HT1080 (cell line): Measurements from ENCODE around the gene SENP1. TPM values are rescaled to one million over a fixed set of nuclear protein-coding genes. Genes with fewer than 3 reads are reported as not detected.

Source experiments
- DNase-seq: peaks from one replicate; pipeline ENCODE4 v3.0.0-alpha.2; 2015; ENCODE audit warnings: low read depth
- total RNA-seq: library from RNA; depleted of rRNA; stranded (reverse); fragments of >200 nt; shearing (Covaris generic); gene quantifications from 2 replicates; pipeline ENCODE4 v1.2.3, GENCODE V29; 2014

The SENP1 gene
- total RNA-seq, 1 experiment from 2014 or later: 27.5 TPM

DNA sequence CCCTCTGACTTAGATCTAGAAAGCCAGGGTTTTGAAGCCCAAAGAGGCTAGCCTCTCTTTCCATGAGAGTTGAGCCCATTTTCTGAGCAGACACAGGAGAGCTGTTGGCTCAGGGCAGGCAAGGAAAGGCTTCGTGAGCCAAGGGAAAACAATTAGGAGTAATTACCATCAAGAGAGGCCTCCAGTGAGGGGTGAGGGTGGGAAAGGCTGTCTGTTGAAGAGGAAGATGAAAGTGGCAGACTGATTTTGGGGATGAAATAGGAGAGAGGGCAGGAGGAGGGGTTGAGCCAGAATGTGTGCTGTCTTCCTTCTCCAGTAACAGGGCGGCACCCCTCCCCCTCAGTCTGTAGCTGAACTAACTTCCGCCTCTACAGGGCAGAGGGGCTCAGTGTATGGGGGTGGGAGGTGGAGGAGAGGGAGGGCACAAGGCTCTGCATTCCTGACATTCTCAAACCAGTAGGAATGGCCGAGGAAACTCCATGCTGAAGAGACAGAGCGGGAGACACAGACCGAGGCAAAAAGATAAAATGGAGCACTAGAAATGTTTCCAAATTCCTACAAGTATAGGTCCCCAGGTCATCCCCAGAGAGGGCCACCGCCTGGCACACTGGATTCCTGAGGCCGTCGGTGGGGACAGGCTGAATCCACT is 68.5 kb downstream of the SENP1 start:
- no peak for DNase-seq

DNA sequence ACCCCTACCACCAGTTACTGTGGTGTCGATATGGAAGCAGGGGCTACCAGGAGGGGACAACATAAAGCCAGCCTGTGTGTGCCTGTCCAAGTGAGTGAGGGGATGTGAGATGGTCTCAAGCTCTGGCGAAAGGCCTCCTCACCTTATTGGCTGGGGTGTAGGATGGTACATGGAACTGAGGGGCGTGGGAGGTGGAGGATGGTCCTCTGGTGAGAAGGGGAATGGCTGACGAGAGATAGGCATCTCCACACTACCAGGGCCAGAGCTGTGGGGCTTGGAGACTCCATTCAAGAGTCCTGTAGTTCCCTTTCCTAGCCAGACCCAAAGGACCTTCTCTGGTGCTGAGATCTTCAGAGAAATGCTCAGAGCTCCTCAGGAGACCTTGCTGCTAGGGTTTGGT is 69.1 kb downstream of the SENP1 start:
- no peak for DNase-seq

DNA sequence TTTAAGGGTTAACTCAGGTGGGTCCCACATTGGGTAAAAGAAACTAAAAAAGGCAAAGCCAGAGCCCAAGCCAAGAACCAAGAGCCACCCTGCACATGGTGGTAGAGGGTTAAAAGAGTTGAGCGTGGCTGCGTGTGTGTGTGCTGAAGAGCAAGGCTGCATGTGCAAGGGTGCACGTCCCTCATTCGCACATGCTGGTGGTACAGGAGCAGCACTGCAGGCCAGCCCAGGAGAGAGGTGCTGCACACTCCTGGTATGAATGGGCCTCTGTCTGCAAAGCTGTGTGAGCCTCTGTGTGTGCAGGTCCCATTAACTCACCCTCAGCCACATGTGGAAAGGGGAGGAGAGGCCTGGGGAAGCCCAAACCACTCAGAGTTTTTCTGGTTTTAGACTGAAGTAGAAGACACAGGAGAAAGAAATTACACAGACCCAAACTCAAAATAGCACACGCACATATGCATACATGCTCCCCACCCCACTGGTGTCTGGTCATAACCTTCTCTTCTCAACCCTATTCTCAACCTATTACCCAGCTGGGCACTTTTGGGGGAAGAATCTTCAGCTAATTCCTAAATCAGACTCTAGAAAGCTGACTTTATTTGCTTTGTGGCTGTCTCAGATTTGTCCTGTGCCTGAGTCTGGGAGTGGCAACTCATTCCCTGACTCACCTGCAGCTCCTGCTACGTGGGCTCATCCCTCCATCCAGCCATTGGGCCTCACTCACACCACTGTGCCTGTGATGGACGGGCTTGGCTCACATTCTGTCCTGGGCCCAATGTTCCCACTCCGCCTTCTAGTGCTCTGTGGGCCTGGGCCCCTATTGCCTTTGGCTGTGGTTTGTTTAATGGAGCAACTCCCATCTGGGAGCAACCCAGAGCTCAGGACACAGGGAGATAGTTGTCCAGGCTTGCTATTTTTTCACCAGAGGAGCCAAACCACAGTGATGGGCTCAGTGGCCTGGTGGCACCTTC is 70.8 kb downstream of the SENP1 start:
- no peak for DNase-seq

DNA sequence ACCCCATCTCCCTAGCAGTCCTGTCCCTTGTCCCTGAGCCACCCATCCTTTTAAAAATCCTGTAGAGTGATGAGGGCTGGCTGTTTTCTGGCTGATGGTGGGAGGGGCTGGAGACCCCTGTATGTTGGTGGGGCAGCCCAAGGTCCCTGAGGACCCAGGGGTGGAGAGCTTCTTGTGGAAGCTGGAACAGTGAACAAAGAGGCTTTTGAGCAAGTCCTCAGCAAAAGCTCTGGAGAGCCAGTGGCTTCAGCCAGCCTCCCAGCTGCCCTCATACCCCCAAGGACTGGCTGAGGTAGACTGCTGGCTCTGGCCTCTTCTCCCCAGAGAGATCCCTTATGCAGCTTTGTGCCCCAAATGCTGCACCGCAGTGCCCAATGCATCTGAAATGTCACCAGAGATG is 72.4 kb downstream of the SENP1 start:
- DNase-seq: no peak

DNA sequence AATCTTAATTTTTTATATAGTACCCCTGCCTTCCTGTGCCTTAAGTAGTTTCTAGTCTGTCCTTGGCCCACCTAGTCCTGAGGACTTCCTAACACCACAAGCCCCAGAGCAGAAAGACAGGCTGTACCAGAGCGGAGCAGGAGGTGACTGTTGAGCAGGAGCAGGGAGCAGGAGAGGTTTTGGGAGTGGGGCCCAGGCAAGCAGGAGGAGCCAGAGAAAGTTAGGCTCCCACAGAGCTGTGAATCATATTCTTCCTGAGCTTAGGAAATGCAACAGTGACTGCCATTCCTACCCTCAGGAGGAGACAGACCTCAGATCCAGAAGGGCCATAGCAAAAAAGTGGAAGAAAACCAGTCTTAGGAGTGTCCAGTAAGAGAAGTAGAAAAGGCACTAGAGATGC is 73.3 kb downstream of the SENP1 start:
- no peak for DNase-seq

DNA sequence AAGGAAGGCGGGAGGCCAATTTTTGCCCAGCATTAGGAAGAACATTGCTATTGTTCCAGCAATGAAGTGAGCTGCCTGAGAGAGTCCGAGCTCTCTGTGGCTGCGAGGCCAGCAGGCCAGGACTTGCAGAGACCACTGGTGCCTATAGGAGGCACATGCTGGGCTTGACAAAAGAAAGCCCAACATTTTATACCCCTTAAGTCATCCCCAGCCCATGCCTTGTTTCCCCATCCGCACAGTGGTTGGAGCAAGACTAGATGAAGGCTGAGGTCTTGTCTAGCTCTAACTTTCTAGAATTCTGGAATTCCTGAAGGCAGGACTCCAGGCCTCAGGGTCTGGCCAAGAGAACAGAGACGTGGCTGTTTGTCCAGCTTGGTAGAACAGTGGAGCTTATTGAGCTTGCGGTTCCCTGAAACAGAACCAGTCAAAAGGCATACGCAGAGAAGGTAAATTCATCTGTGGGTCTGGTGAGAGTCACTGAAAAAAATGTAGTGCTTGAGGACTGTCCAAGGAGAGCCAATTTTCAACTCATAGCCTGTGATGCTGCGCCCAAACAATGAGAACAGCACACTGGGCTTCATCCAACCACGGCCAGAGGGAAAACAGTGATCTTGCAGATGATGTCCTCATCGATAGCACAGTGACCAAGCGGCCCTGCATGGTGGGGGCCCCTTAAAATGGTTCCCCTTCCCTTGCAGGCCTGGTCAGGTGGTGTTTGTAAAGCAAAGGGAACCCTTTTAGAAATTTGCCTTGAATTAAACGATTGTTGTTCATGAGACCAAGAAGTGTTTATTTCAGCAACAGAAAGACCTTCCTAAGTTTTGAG is 74.5 kb downstream of the SENP1 start:
- DNase-seq: no peak

DNA sequence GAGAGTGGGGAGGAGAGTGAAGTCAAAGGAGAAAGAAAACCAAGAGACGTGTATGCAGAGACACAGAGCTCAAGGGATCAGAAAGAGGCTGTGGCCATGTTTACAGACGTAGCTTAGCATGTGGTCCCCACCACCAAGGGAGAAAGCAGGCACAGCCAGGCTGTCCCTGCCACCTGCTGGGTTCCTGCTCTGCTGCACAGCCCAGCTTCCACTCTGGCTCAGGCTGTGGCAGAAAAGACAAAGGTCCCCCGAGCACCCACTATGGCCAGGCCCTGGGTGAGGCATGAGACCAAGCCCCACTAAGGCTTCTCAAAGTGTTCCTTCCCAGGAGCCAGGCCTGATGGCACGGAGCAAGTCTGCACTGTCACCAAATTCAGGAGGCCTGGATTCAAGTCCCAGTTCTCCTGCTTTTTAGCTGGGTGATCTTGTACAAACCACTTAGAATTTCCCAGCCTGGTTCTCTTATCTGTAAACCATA is 75.7 kb downstream of the SENP1 start:
- DNase-seq: no peak

DNA sequence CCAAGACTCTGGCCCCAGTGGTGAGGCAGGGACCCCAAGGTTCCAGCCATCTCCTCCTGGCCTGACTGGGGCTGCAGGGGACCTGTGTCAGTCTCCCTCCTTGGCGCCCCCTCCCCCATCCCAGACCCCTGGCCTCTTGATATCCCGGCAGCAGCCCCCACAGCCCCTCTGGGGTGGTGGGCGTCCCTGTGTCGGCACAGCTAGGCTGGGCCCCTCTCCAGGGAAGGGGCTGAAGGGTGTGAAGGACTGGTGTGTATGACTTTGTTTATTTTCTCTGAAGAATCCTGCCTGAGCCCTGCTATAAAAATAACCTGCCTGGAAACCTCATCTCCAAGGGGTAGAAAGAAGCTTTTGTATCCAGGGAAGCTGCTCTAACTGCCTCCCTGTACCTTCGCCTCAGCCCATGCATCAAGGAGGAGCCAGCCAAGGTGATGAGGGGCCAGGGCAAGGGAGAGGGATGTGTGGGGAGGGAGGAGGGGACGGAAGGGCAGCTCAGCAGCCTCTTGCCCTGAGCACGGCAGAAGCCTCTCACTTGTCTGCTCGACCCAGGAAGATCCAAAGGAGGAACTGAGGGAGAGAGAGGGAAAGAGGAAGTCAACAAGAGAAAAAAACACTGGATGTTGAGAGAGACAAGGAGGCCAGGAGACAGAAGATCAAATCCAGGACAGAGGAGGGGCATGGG is 76.2 kb downstream of the SENP1 start:
- no peak for DNase-seq

DNA sequence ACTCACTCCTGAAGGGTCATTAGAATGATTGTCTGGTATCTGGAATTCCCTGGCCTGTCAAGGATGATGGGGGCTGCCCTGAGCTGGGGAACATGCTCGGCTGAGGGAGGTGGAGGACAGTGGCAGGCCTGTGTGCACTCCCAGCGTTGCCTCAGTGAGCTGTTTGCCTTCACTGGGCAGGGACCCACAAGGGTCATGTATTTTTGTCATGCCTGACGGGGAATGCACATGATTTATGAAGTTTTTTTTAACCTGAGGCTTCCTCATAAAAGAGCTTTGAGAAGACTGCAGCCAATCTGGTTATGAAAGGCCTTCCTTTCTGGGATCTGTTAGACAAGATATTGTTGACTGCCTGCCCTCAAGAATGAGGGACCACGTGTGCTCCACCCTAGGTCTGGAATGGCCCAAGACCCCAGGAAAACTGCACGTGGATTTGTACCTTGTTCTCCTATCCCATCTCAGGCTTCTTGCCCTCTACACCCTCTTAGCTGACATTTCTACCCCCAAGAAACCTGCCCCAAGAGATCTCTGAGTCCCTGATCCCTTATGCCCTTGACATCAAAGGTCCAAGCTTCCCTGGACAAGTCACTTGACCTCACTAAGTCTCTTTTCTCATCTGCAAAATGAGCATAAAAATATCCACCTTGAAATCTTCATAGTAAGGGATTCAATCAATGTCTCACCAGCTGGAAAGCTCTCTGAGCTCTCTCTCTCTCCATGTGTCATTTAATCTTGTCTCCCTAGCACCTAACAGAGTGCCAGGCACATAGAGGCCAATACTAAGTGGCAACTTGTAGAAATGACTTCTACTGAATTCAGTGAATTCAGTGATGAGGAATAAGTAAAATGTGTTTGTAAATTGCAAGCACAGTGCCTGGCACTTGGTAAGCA is 77.1 kb downstream of the SENP1 start:
- DNase-seq: no peak

DNA sequence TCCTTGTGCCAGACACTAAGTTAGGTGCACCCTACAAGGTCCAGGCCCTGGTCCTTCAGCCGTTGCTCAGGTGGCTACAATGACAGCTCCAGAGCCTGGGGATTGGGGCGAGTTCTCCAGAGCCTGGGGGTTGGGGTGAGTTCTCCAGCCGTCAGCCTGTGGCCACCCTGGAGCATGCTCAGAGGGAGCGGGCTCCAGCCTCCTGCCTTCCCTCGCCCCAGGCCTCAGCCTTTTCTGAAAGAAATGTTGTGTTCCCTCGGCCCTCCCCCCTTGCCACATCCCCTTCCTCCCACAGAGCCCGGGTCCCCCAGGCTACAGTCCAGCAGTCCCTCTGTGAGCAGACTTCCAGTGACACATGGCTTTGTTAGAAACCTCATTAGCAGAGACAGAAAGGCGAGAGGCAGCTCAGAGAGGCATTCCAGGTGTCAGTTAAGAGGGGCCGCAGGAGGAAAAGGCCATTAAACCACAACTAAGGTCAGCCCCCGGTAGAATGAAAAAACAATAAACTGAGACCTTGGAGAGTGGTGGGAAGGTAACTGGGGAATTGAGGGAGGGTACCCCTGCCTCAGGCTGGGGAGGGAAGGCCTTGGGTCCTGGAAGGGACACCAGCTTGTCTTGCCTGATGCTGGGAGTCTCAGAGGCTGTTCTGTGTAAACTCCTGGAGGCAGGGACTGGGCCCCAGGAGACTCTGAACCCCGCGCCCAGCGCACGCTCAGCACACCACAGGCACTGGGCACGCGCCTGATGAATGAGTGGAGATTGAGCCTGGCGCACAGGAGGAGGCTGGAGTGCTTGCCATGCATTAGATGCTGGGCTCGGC is 78.5 kb downstream of the SENP1 start:
- DNase-seq: no peak

DNA sequence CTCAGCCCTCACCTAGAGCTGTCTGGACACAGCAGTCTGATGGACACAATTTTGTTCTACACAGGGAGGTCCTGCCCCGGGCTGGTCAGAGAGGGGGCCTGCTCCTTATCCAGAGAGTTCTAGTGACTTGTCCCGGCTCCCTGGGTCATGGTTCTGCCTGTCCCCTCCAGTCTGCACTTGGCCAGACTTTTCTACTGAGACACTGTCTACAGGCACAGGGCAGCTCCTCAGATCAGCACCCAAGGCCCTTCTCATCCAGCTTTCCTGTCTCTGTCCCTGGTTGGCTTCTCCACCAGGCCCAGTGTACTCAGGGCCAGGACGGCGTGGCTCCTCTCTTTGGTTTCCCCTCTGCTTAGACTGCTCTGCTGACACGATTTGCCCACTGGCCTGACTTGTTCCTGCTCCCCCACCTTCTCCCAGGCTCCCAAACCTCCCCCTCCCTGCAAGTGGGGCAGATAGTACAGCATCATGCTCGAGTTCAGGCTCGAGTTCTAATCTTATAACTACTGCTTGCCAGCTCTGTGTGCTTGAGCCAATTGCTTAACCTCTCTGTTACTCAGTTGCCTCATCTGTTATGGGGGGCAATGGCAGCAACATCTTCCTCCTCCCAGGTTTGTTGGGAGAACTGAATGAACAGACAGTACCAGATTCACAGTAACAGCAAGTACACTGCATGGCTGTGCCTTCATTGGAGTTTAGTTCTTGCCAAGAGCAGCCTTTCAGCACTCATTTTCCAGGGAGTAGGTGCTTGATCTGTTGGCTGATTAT is 79.6 kb downstream of the SENP1 start:
- DNase-seq: no peak

DNA sequence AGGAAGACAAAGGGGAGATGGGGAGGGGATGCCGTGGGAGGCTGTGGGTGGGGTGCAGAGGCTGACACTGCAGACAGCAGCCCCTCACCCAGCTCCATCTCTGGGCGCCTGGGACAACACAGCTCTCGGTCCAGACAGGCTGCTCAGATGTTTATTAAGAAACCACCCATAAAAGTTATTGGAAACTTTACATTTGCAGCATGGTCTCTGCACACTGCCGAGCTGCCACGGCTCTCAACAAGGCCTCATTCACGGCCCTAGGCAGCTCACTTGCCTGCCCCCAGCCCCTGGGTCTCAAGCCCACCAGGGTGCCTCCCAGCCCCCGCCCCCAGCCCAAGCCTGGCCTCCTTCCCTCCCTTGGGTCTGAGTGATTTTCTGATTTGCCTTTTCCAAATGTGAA is 80.6 kb downstream of the SENP1 start:
- DNase-seq: no peak

DNA sequence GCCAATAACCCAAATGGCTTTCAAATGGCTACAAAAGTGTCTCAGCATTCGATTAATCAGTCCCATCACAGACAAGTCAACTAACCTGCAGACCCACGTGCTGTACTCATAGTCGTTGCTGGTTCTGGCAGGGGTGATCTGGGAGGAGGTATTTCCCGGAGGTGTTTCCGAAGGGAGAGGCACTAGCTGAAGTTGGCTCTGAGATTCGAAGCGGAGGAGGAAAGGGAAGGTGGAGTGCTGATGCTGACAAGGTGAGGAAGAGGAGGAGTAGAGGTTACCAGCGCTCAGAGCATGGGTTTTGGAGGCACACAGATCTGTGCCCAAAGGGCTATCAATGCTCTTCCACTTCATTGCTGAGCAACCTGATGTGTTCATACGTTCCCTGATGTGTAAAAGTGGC is 81.1 kb downstream of the SENP1 start:
- no peak for DNase-seq

DNA sequence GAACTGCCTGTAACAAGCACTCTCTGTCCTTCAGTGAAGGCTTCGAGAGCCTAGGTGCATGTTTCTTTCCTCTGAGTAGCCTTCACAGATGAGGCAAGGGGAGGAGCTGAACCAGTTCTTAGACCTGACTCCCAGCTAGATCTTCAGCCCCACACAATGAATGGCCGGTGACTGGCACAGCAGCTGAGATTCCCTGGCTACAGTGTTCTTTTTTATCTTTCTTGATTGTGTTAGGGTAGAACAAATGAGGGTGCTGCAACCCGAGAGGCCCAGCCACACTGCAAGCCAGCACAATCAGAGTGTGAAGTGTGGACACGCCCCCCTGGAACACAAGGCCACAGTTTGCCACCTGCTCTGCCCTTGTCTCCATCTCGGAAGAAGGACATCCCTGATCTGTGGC is 82.5 kb downstream of the SENP1 start:
- DNase-seq: no peak

DNA sequence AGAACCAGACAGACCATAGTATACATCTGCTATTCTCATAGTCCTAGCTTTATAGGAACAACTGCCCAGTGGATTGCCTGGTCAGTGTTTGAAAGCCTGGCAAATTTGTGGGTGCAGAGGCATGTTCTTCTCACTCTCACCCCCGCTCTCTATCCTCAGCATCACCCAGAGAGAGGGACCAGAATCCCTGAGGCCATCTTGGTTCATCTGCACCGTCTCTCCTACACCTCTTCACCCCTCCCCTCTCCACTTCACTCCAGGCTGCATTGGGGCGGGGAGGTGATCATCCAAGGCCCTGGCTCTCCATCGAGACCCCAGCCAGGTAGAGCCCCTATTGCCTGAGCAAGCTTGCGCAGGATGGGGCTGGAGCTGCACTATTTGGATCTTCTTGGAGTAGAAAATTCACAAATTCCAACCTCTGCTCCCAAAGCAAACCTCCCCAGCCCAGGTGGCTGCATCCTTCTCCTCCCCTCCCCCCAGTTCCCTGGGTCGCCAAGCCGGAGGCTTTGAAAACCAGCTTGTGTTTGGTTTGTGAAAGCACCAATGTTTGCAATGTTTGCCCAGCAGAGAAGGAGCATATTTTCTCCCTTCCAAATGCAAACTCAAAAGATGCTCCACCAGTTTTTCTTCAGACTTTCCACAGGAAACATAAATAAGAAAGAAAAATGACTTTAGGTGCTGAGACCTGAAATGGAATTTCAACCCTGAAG is 83.0 kb downstream of the SENP1 start:
- no peak for DNase-seq

DNA sequence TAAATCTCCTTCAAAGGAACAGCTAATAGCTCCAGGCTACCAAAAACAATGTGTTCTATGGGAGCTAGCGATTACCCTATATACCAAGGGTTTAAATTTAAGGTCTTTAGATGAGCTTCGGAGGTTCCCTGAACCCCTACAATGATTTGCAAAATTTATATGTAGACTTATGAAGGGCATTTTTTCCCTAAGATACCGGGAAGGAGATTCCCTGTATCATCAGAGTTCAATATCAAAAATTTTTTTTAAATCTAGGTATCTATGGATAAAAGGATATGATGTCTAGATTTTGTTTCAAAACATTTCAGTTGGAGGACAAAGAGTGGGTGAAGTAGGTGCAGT is 83.7 kb downstream of the SENP1 start:
- no peak for DNase-seq

DNA sequence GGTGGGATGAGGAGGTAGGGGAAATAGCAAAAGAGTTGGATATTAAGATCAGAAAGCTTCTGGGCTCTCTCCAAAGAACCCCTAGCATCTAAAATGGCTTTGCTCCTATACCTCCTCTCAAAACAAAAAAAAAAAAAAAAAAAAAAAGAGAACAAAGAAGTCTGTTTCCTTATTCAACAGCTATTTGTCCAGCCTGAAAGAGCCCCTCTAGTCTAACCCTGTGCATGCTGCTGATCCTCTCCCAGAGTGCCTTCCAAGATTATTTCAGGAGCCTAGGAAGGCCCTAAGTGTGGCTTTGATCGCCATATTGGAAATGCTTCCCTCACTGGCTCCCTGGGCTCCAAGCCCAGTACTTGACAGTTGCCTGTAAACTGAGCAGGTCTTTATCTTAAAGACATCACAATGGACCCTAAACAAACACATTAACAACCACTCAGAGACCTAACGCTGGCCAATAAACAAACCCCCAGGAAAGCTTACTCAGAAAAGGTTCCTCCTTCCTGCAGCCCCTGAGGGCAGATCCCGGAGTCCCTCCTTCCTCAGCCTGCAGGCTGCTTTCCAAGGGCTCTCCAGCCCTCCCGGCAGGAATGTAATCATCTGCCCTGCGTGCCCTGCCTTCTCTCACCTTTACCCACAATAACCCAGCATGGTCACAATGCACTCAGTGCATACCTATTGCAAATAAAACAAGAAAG is 84.2 kb downstream of the SENP1 start:
- peak; percentile 39 for DNase-seq
